ENCODE results near the gene TSPAN12. TPM values are rescaled to one million over a fixed set of nuclear protein-coding genes. Genes with fewer than 3 reads are reported as not detected.

TSPAN12 gene
- total RNA-seq, 1 donor from 2014 or later = 68.7 TPM

GRCh38 chr7:120827371-120828118, 30.4 kb downstream of the TSPAN12 start:
- H3K27me3 ChIP-seq (ENCODE audit: low read depth) = no peaks in the 10 kb centered on the region
- intact Hi-C loops (cut with micrococcal nuclease) = no loop called here
- H3K9me3 ChIP-seq (replicated peaks) = peaks cover 7% of the 10 kb centered on the region
- no peak for TF ChIP-seq CTCF (IDR thresholded peaks at IDR 0.05; ENCODE audit: borderline replicate concordance)
- H3K27ac ChIP-seq (replicated peaks) = no peak overlapping the region
- H3K4me1 ChIP-seq = peaks cover 13% of the 10 kb centered on the region
- peaks cover 13% of the 10 kb centered on the region for H3K36me3 ChIP-seq
- no peak overlapping the region for H3K4me3 ChIP-seq
- no peak for DNase-seq

GRCh38 chr7:120825576-120825975, 32.4 kb downstream of the TSPAN12 start:
- TF ChIP-seq CTCF (IDR thresholded peaks at IDR 0.05; ENCODE audit: borderline replicate concordance) = no peak
- Histone ChIP-seq H3K4me3 (no peak overlapping the region), H3K9me3 (replicated peaks) (peaks cover 6% of the 10 kb centered on the region), H3K36me3 (peaks cover 4% of the 10 kb centered on the region), H3K4me1 (peaks cover 13% of the 10 kb centered on the region), H3K27ac (replicated peaks) (no peak overlapping the region), H3K27me3 (ENCODE audit: low read depth) (no peaks in the 10 kb centered on the region)
- intact Hi-C loops (cut with micrococcal nuclease) = no loop called here
- no peak for DNase-seq

- H3K4me1 ChIP-seq = peaks cover 13% of the 10 kb centered on the region
- peaks cover 2% of the 10 kb centered on the region for H3K9me3 ChIP-seq (replicated peaks)
- H3K27ac ChIP-seq (replicated peaks) = no peak overlapping the region
- DNase-seq = no peak
- intact Hi-C loops (cut with micrococcal nuclease) = no loop called here
- no peak overlapping the region for H3K4me3 ChIP-seq
- H3K36me3 ChIP-seq = no peaks in the 10 kb centered on the region
- no peaks in the 10 kb centered on the region for H3K27me3 ChIP-seq (ENCODE audit: low read depth)
- no peak for TF ChIP-seq CTCF (IDR thresholded peaks at IDR 0.05; ENCODE audit: borderline replicate concordance)
Observed at GRCh38 chr7:120825152-120825551, 32.8 kb downstream of the TSPAN12 start.

GRCh38 chr7:120819861-120820260, 38.1 kb downstream of the TSPAN12 start:
- no peaks in the 10 kb centered on the region for H3K9me3 ChIP-seq (replicated peaks)

GRCh38 chr7:120817851-120818250, 40.1 kb downstream of the TSPAN12 start:
- H3K4me1 ChIP-seq = peaks cover 19% of the 10 kb centered on the region
- TF ChIP-seq CTCF (IDR thresholded peaks at IDR 0.05; ENCODE audit: borderline replicate concordance) = no peak
- H3K27ac ChIP-seq (replicated peaks) = no peak overlapping the region
- intact Hi-C loops (cut with micrococcal nuclease) = no loop called here
- H3K4me3 ChIP-seq = no peak overlapping the region
- H3K27me3 ChIP-seq (ENCODE audit: low read depth) = no peaks in the 10 kb centered on the region
- H3K9me3 ChIP-seq (replicated peaks) = no peaks in the 10 kb centered on the region
- H3K36me3 ChIP-seq = peaks cover 11% of the 10 kb centered on the region
- DNase-seq = no peak

More at GRCh38 chr7:120819861-120820260, 38.1 kb downstream of the TSPAN12 start:
- no peak overlapping the region for H3K4me3 ChIP-seq
- intact Hi-C loops (cut with micrococcal nuclease) = no loop called here
- H3K27ac ChIP-seq (replicated peaks) = no peak overlapping the region
- H3K27me3 ChIP-seq (ENCODE audit: low read depth) = no peaks in the 10 kb centered on the region
- H3K4me1 ChIP-seq = peaks cover 5% of the 10 kb centered on the region
- no peak for DNase-seq
- peaks cover 7% of the 10 kb centered on the region for H3K36me3 ChIP-seq
- no peak for TF ChIP-seq CTCF (IDR thresholded peaks at IDR 0.05; ENCODE audit: borderline replicate concordance)
